ENCODE measurements around the gene SENP6.
"Not testable (repeated sequence)": the region's sequence is repeated elsewhere in the genome, so short reads cannot be mapped to it uniquely, and the experiment has no call there.

Gene SENP6

GRCh38 chr6:75673884-75674283 lies 72.2 kb downstream of the SENP6 start:
- no peak for DNase-seq

GRCh38 chr6:75676377-75676776 lies 74.7 kb downstream of the SENP6 start:
- no peak for DNase-seq

- DNase-seq = not testable (repeated sequence)
These were observed 80.9 kb downstream of the SENP6 start for GRCh38 chr6:75682548-75682947.

GRCh38 chr6:75683005-75683404 lies 81.3 kb downstream of the SENP6 start:
- not testable (repeated sequence) for DNase-seq

GRCh38 chr6:75687535-75687934 lies 85.9 kb downstream of the SENP6 start:
- DNase-seq = not testable (repeated sequence)

- DNase-seq = not testable (repeated sequence)
These were observed 86.3 kb downstream of the SENP6 start for GRCh38 chr6:75687937-75688336.

GRCh38 chr6:75689576-75689975 lies 87.9 kb downstream of the SENP6 start:
- DNase-seq = no peak

GRCh38 chr6:75691012-75691411 lies 89.3 kb downstream of the SENP6 start:
- DNase-seq = no peak

GRCh38 chr6:75693534-75693933 lies 91.9 kb downstream of the SENP6 start:
- no peak for DNase-seq

GRCh38 chr6:75694406-75694805 lies 92.7 kb downstream of the SENP6 start:
- DNase-seq = no peak

- DNase-seq = not testable (repeated sequence)
These were observed 106.7 kb downstream of the SENP6 start for GRCh38 chr6:75708334-75708733.

- DNase-seq = no peak
These were observed 109.5 kb downstream of the SENP6 start for GRCh38 chr6:75711173-75711572.

- DNase-seq = no peak
These were observed 117.5 kb downstream of the SENP6 start for GRCh38 chr6:75719133-75719532.

GRCh38 chr6:75723382-75723781 lies 121.7 kb downstream of the SENP6 start:
- no peak for DNase-seq

GRCh38 chr6:75727206-75727605 lies 125.5 kb downstream of the SENP6 start:
- DNase-seq = no peak

GRCh38 chr6:75731029-75731428 lies 129.3 kb downstream of the SENP6 start:
- DNase-seq = not testable (repeated sequence)

- DNase-seq = no peak
These were observed 134.0 kb downstream of the SENP6 start for GRCh38 chr6:75735491-75736186.

GRCh38 chr6:75743971-75744370 lies 142.3 kb downstream of the SENP6 start:
- no peak for DNase-seq

- DNase-seq = no peak
These were observed 143.7 kb downstream of the SENP6 start for GRCh38 chr6:75745404-75745803.

- no peak for DNase-seq
These were observed 144.5 kb downstream of the SENP6 start for GRCh38 chr6:75746221-75746620.

GRCh38 chr6:75747152-75747992 lies 145.7 kb downstream of the SENP6 start:
- DNase-seq = no peak

GRCh38 chr6:75748003-75748742 lies 146.5 kb downstream of the SENP6 start:
- no peak for DNase-seq

Measured in effector CD4-positive, alpha-beta T cell (primary cell).